GM21737 (cell line): ENCODE data around the gene POU2F2.

Experiments used
- ATAC-seq: cut with Tn5 transposase; IDR thresholded peaks from one replicate; pipeline ENCODE4 v1.9.1; 2021; ENCODE audit warnings: mild to moderate bottlenecking, moderate library complexity; ENCODE audit not compliant: unreplicated experiment

The POU2F2 gene

GRCh38 chr19:42083537-42083936, 48.7 kb downstream of the POU2F2 start:
- no peak for ATAC-seq

- no peak for ATAC-seq
Measured at GRCh38 chr19:42081584-42082203, 50.6 kb downstream of the POU2F2 start.

GRCh38 chr19:42080764-42081375, 51.4 kb downstream of the POU2F2 start:
- no peak for ATAC-seq

GRCh38 chr19:42079886-42080763, 52.1 kb downstream of the POU2F2 start:
- ATAC-seq: no peak

GRCh38 chr19:42079276-42079669, 53.0 kb downstream of the POU2F2 start:
- ATAC-seq: no peak

GRCh38 chr19:42078538-42079275, 53.5 kb downstream of the POU2F2 start:
- no peak for ATAC-seq

- no peak for ATAC-seq
Measured at GRCh38 chr19:42078058-42078457, 54.2 kb downstream of the POU2F2 start.

GRCh38 chr19:42076380-42076944, 55.8 kb downstream of the POU2F2 start:
- ATAC-seq: no peak

GRCh38 chr19:42075616-42076379, 56.4 kb downstream of the POU2F2 start, which contains the start of gene ZNF574:
ZNF574 (plus strand) TSS chr19:42076166; CDS start chr19:42078607, 2,441 bp downstream.
- ATAC-seq: peak; percentile 91

- no peak for ATAC-seq
Measured at GRCh38 chr19:42075364-42075615, 57.0 kb downstream of the POU2F2 start.

GRCh38 chr19:42074513-42075363, 57.5 kb downstream of the POU2F2 start:
- no peak for ATAC-seq

- no peak for ATAC-seq
Measured at GRCh38 chr19:42071247-42071646, 61.0 kb downstream of the POU2F2 start.

- ATAC-seq: no peak
Measured at GRCh38 chr19:42069619-42070351, 62.5 kb downstream of the POU2F2 start, which contains the start of gene GRIK5. GRIK5 (minus strand) TSS chr19:42070206; CDS start chr19:42065770, 4,436 bp downstream.

- no peak for ATAC-seq
Measured at GRCh38 chr19:42068756-42069571, 63.3 kb downstream of the POU2F2 start.

GRCh38 chr19:42068361-42068755, 63.9 kb downstream of the POU2F2 start:
- ATAC-seq: no peak

GRCh38 chr19:42067315-42067888, 64.8 kb downstream of the POU2F2 start:
- no peak for ATAC-seq

GRCh38 chr19:42066075-42066754, 66.0 kb downstream of the POU2F2 start:
- ATAC-seq: no peak
